Mesendoderm (in vitro differentiated cells): ENCODE measurements around the gene IL25.

Source experiments
- DNase-seq: peaks from one replicate; pipeline ENCODE4 v3.0.0; 2013
- H2AK5ac ChIP-seq: 2 replicates; pipeline ENCODE4 v1.6.1; 2013; ENCODE audit warnings: low read length, inconsistent platforms
- H2BK120ac ChIP-seq: 2 replicates; pipeline ENCODE4 v1.6.1; 2013; ENCODE audit warnings: low read depth, mild to moderate bottlenecking, low read length, moderate library complexity, mixed read lengths
- H2BK15ac ChIP-seq: replicated peaks from 2 replicates; pipeline ENCODE4 v1.6.1; 2013; ENCODE audit warnings: low read depth, mild to moderate bottlenecking, moderate library complexity
- H2BK5ac ChIP-seq: 2 replicates; pipeline ENCODE4 v1.6.1; 2013; ENCODE audit warnings: low read length, inconsistent platforms
- H3K18ac ChIP-seq: 2 replicates; pipeline ENCODE4 v1.6.1; 2013; ENCODE audit warnings: mild to moderate bottlenecking, low read length, mixed read lengths
- H3K23ac ChIP-seq: one replicate; pipeline ENCODE4 v1.6.1; 2013; ENCODE audit warnings: low read length
- H3K27ac ChIP-seq: 2 replicates; pipeline ENCODE4 v1.5.1; 2013; ENCODE audit warnings: low read depth, mild to moderate bottlenecking, inconsistent platforms, low read length, moderate library complexity
- H3K27me3 ChIP-seq: 2 replicates; pipeline ENCODE4 v1.6.1; 2013; ENCODE audit warnings: low read length, control low read depth, mild to moderate bottlenecking, inconsistent platforms; ENCODE audit not compliant: insufficient read depth, poor library complexity
- H3K36me3 ChIP-seq: 2 replicates; pipeline ENCODE4 v1.6.1; 2013; ENCODE audit warnings: low read length, inconsistent platforms; ENCODE audit not compliant: control insufficient read depth, insufficient read depth
- H3K4ac ChIP-seq: one replicate; pipeline ENCODE4 v1.6.1; 2013; ENCODE audit warnings: low read depth, mild to moderate bottlenecking, low read length, moderate library complexity
- H3K4me1 ChIP-seq: 2 replicates; pipeline ENCODE4 v1.6.1; 2013; ENCODE audit warnings: low read depth, low read length, inconsistent platforms; ENCODE audit not compliant: control insufficient read depth
- H3K4me2 ChIP-seq: 2 replicates; pipeline ENCODE4 v1.6.1; 2013; ENCODE audit warnings: low read length
- H3K4me3 ChIP-seq: 2 replicates; pipeline ENCODE4 v1.5.1; 2013; ENCODE audit warnings: mild to moderate bottlenecking, low read length
- H3K56ac ChIP-seq: one replicate; pipeline ENCODE4 v1.6.1; 2013; ENCODE audit warnings: low read length
- H3K79me1 ChIP-seq: 2 replicates; pipeline ENCODE4 v1.6.1; 2013; ENCODE audit warnings: low read length, inconsistent platforms
- H3K79me2 ChIP-seq: 2 replicates; pipeline ENCODE4 v1.6.1; 2013; ENCODE audit warnings: mild to moderate bottlenecking, low read length; ENCODE audit not compliant: control insufficient read depth, insufficient read depth
- H3K9ac ChIP-seq: 2 replicates; pipeline ENCODE4 v1.6.1; 2013; ENCODE audit warnings: low read length, inconsistent platforms
- H4K5ac ChIP-seq: one replicate; pipeline ENCODE4 v1.6.1; 2013; ENCODE audit warnings: low read length
- H4K8ac ChIP-seq: one replicate; pipeline ENCODE4 v1.6.1; 2013; ENCODE audit warnings: low read depth, mild to moderate bottlenecking, control low read depth, low read length, moderate library complexity
- WGBS: extraction: QIAGEN DNeasy Blood & Tissue Kit; methylation state at CpG from one replicate; pipeline ENCODE4 v1.1.7; 2013; ENCODE audit warnings: low lambda C conversion rate, missing lambda C conversion rate; ENCODE audit not compliant: insufficient coverage; ENCODE audit errors: extremely low coverage; 5-methylcytosine and 5-hydroxymethylcytosine counted together

Gene IL25

GRCh38 chr14:23381871-23382270 lies 9.3 kb downstream of the IL25 start:
- Histone ChIP-seq H3K18ac (no peak overlapping the region), H3K4me2 (no peak overlapping the region), H3K79me1 (no peaks in the 10 kb centered on the region), H4K8ac (no peak overlapping the region), H2BK15ac (no peak overlapping the region), H2BK120ac (no peak overlapping the region), H2AK5ac (no peak overlapping the region), H3K4me1 (no peaks in the 10 kb centered on the region), H3K9ac (no peak overlapping the region), H3K27me3 (no peaks in the 10 kb centered on the region), H3K27ac (no peak overlapping the region), H3K79me2 (no peaks in the 10 kb centered on the region), H2BK5ac (no peak overlapping the region), H3K56ac (no peak overlapping the region), H3K4ac (no peak overlapping the region), H3K36me3 (no peaks in the 10 kb centered on the region), H4K5ac (no peak overlapping the region), H3K4me3 (no peak overlapping the region), H3K23ac (no peak overlapping the region)
- no peak for DNase-seq
- WGBS: no CpG with 5 or more reads among the region's 3 CpGs

- Histone ChIP-seq H4K8ac (no peak overlapping the region), H3K9ac (no peak overlapping the region), H3K56ac (no peak overlapping the region), H3K79me1 (no peaks in the 10 kb centered on the region), H2AK5ac (no peak overlapping the region), H2BK15ac (no peak overlapping the region), H4K5ac (no peak overlapping the region), H3K79me2 (no peaks in the 10 kb centered on the region), H3K36me3 (no peaks in the 10 kb centered on the region), H3K4me2 (no peak overlapping the region), H3K23ac (no peak overlapping the region), H3K27ac (no peak overlapping the region), H3K4me3 (no peak overlapping the region), H2BK5ac (no peak overlapping the region), H3K4me1 (no peaks in the 10 kb centered on the region), H3K18ac (no peak overlapping the region), H2BK120ac (no peak overlapping the region), H3K4ac (no peak overlapping the region), H3K27me3 (no peaks in the 10 kb centered on the region)
- no peak for DNase-seq
- no CpG with 5 or more reads among the region's 6 CpGs for WGBS
These were observed 9.7 kb downstream of the IL25 start for GRCh38 chr14:23382276-23382675.

GRCh38 chr14:23382731-23383440 lies 10.3 kb downstream of the IL25 start:
- H3K4me3 ChIP-seq: no peak overlapping the region
- no peaks in the 10 kb centered on the region for H3K27me3 ChIP-seq
- no CpG with 5 or more reads among the region's 10 CpGs for WGBS
- no peak overlapping the region for H3K9ac ChIP-seq
- H3K79me1 ChIP-seq: no peaks in the 10 kb centered on the region
- no peaks in the 10 kb centered on the region for H3K36me3 ChIP-seq
- no peak overlapping the region for H3K56ac ChIP-seq
- H3K4me2 ChIP-seq: no peak overlapping the region
- no peak overlapping the region for H2BK120ac ChIP-seq
- H3K27ac ChIP-seq: no peak overlapping the region
- no peak overlapping the region for H4K5ac ChIP-seq
- H2BK15ac ChIP-seq: no peak overlapping the region
- DNase-seq: no peak
- no peaks in the 10 kb centered on the region for H3K79me2 ChIP-seq
- H2AK5ac ChIP-seq: no peak overlapping the region
- H3K4me1 ChIP-seq: no peaks in the 10 kb centered on the region
- no peak overlapping the region for H3K18ac ChIP-seq
- no peak overlapping the region for H2BK5ac ChIP-seq
- no peak overlapping the region for H3K23ac ChIP-seq
- H4K8ac ChIP-seq: no peak overlapping the region
- H3K4ac ChIP-seq: no peak overlapping the region

GRCh38 chr14:23384364-23385080 lies 11.9 kb downstream of the IL25 start:
- no peaks in the 10 kb centered on the region for H3K36me3 ChIP-seq
- H3K79me2 ChIP-seq: no peaks in the 10 kb centered on the region
- no peak overlapping the region for H3K4me2 ChIP-seq
- H2BK15ac ChIP-seq: no peak overlapping the region
- H2BK5ac ChIP-seq: no peak overlapping the region
- H3K56ac ChIP-seq: no peak overlapping the region
- no peaks in the 10 kb centered on the region for H3K79me1 ChIP-seq
- DNase-seq: no peak
- H4K8ac ChIP-seq: no peak overlapping the region
- no peak overlapping the region for H3K23ac ChIP-seq
- H4K5ac ChIP-seq: no peak overlapping the region
- H3K9ac ChIP-seq: no peak overlapping the region
- no peaks in the 10 kb centered on the region for H3K4me1 ChIP-seq
- H3K27ac ChIP-seq: no peak overlapping the region
- no peak overlapping the region for H3K4me3 ChIP-seq
- no peak overlapping the region for H3K4ac ChIP-seq
- WGBS: no CpG with 5 or more reads among the region's 29 CpGs
- H2AK5ac ChIP-seq: no peak overlapping the region
- no peak overlapping the region for H2BK120ac ChIP-seq
- H3K18ac ChIP-seq: no peak overlapping the region
- H3K27me3 ChIP-seq: no peaks in the 10 kb centered on the region

GRCh38 chr14:23385244-23385641 lies 12.6 kb downstream of the IL25 start:
- no peak overlapping the region for H3K56ac ChIP-seq
- no peaks in the 10 kb centered on the region for H3K79me2 ChIP-seq
- DNase-seq: no peak
- no peak overlapping the region for H3K18ac ChIP-seq
- no peak overlapping the region for H2AK5ac ChIP-seq
- no peak overlapping the region for H3K4me3 ChIP-seq
- WGBS: no CpG with 5 or more reads among the region's 2 CpGs
- no peak overlapping the region for H2BK15ac ChIP-seq
- H3K27ac ChIP-seq: no peak overlapping the region
- H2BK120ac ChIP-seq: no peak overlapping the region
- H4K8ac ChIP-seq: no peak overlapping the region
- H3K23ac ChIP-seq: no peak overlapping the region
- H3K27me3 ChIP-seq: no peaks in the 10 kb centered on the region
- no peaks in the 10 kb centered on the region for H3K36me3 ChIP-seq
- no peak overlapping the region for H3K4ac ChIP-seq
- H4K5ac ChIP-seq: no peak overlapping the region
- no peaks in the 10 kb centered on the region for H3K4me1 ChIP-seq
- H3K4me2 ChIP-seq: no peak overlapping the region
- H2BK5ac ChIP-seq: no peak overlapping the region
- H3K79me1 ChIP-seq: no peaks in the 10 kb centered on the region
- no peak overlapping the region for H3K9ac ChIP-seq
